Large intestine (tissue), 3 donors: ENCODE data around the gene UBE2S. TPM values are rescaled to one million over a fixed set of nuclear protein-coding genes. Genes with fewer than 3 reads are reported as not detected.

Experiments used
- DNase-seq, 2 donors: peaks; one replicate each; pipeline versions ENCODE4 v3.0.0 to v3.0.0-alpha.2; 2013
- H3K27ac ChIP-seq: one replicate; pipeline ENCODE4 v1.5.1; 2013; ENCODE audit warnings: low read length
- H3K27me3 ChIP-seq: 2 replicates; pipeline ENCODE4 v1.6.1; 2013; ENCODE audit warnings: low read length; ENCODE audit not compliant: control insufficient read depth, insufficient read depth
- H3K36me3 ChIP-seq: 2 replicates; pipeline ENCODE4 v1.6.1; 2013; ENCODE audit warnings: low read length; ENCODE audit not compliant: control insufficient read depth, insufficient read depth
- H3K4me1 ChIP-seq: one replicate; pipeline ENCODE4 v1.6.1; 2013; ENCODE audit warnings: low read length; ENCODE audit not compliant: control insufficient read depth, insufficient read depth
- H3K4me3 ChIP-seq: one replicate; pipeline ENCODE4 v1.5.1; 2013; ENCODE audit warnings: low read length
- H3K9me3 ChIP-seq: one replicate; pipeline ENCODE4 v1.6.1; 2013; ENCODE audit warnings: mild to moderate bottlenecking, low read depth, low read length, moderate library complexity; ENCODE audit not compliant: control insufficient read depth
- WGBS: methylation state at CpG from one replicate; pipeline ENCODE4 v1.1.5; 2013; ENCODE audit warnings: low lambda C conversion rate; ENCODE audit not compliant: insufficient coverage; 5-methylcytosine and 5-hydroxymethylcytosine counted together
- polyA plus RNA-seq: library from polyadenylated mRNA; unstranded; fragments of 120-200 nt; gene quantifications from one replicate; pipeline ENCODE4 v1.2.1, GENCODE V29; 2013

UBE2S gene
- polyA plus RNA-seq, 1 donor: 29.9 TPM

GRCh38 chr19:55391702-55392615, 15.6 kb downstream of the UBE2S start:
- peaks cover 49% of the 10 kb centered on the region for H3K36me3 ChIP-seq
- WGBS: no CpG with 5 or more reads among the region's 18 CpGs
- no peak overlapping the region for H3K27ac ChIP-seq
- H3K27me3 ChIP-seq: no peaks in the 10 kb centered on the region
- no peak overlapping the region for H3K4me3 ChIP-seq
- no peak for DNase-seq
- peaks cover 15% of the 10 kb centered on the region for H3K4me1 ChIP-seq
- no peaks in the 10 kb centered on the region for H3K9me3 ChIP-seq

DNA sequence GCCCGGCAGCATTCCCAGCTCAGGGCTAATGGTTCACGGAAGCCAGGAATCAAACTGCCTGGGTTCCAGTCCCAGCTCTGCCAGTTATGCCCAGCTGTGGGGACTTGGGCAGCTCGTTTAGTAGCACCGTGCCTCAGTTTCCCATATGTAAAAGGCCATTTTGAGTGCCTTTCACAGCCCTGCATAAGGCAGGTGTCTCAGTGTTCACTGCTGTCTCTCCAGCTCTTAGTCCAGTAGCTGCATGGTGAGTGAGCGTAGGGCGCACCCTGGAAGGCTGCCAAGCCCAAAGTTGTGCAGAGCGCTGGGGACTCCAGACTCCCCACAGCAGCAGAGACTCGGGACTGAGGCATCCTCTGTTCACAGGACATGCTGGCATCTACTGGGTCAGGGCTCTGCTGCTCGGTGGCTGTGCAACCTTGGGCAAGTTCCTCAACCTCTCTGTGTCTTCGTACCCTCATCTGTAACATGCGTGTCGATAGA, 16.4 kb downstream of the UBE2S start:
- no CpG with 5 or more reads among the region's 12 CpGs for whole genome bisulfite sequencing
- no peak overlapping the region for H3K4me3 ChIP-seq
- peaks cover 49% of the 10 kb centered on the region for H3K36me3 ChIP-seq
- H3K9me3 ChIP-seq: no peaks in the 10 kb centered on the region
- H3K4me1 ChIP-seq: peaks cover 16% of the 10 kb centered on the region
- H3K27me3 ChIP-seq: no peaks in the 10 kb centered on the region
- DNase-seq: no peak
- no peak overlapping the region for H3K27ac ChIP-seq

- no peak for DNase-seq
- H3K27ac ChIP-seq: no peak overlapping the region
- no CpG with 5 or more reads among the region's 7 CpGs for WGBS
- H3K4me1 ChIP-seq: peaks cover 16% of the 10 kb centered on the region
- H3K4me3 ChIP-seq: no peak overlapping the region
- no peaks in the 10 kb centered on the region for H3K9me3 ChIP-seq
- peaks cover 49% of the 10 kb centered on the region for H3K36me3 ChIP-seq
- no peaks in the 10 kb centered on the region for H3K27me3 ChIP-seq
These were observed 17.1 kb downstream of the UBE2S start for GRCh38 chr19:55390461-55390880.

- no CpG with 5 or more reads among the region's 21 CpGs for WGBS
- Histone ChIP-seq H3K9me3 (no peaks in the 10 kb centered on the region), H3K36me3 (peaks cover 49% of the 10 kb centered on the region), H3K27ac (no peak overlapping the region), H3K27me3 (no peaks in the 10 kb centered on the region), H3K4me3 (no peak overlapping the region), H3K4me1 (peaks cover 20% of the 10 kb centered on the region)
- no peak for DNase-seq
These were observed 17.9 kb downstream of the UBE2S start for GRCh38 chr19:55389386-55390317.

- Histone ChIP-seq H3K27me3 (no peaks in the 10 kb centered on the region), H3K4me1 (peaks cover 30% of the 10 kb centered on the region), H3K36me3 (peaks cover 49% of the 10 kb centered on the region), H3K4me3 (peak overlapping the region; percentile 90), H3K27ac (no peak overlapping the region), H3K9me3 (no peaks in the 10 kb centered on the region)
- no peak for DNase-seq
- no CpG with 5 or more reads among the region's 24 CpGs for WGBS
These were observed 19.7 kb downstream of the UBE2S start for GRCh38 chr19:55387736-55388497.

GRCh38 chr19:55386493-55386971, 21.1 kb downstream of the UBE2S start:
- peak overlapping the region; percentile 90 for H3K4me3 ChIP-seq
- no peak for DNase-seq
- no peaks in the 10 kb centered on the region for H3K27me3 ChIP-seq
- H3K36me3 ChIP-seq: peaks cover 44% of the 10 kb centered on the region
- peaks cover 30% of the 10 kb centered on the region for H3K4me1 ChIP-seq
- H3K27ac ChIP-seq: peak overlapping the region; percentile 57
- H3K9me3 ChIP-seq: no peaks in the 10 kb centered on the region
- WGBS: no CpG with 5 or more reads among the region's 33 CpGs

DNA sequence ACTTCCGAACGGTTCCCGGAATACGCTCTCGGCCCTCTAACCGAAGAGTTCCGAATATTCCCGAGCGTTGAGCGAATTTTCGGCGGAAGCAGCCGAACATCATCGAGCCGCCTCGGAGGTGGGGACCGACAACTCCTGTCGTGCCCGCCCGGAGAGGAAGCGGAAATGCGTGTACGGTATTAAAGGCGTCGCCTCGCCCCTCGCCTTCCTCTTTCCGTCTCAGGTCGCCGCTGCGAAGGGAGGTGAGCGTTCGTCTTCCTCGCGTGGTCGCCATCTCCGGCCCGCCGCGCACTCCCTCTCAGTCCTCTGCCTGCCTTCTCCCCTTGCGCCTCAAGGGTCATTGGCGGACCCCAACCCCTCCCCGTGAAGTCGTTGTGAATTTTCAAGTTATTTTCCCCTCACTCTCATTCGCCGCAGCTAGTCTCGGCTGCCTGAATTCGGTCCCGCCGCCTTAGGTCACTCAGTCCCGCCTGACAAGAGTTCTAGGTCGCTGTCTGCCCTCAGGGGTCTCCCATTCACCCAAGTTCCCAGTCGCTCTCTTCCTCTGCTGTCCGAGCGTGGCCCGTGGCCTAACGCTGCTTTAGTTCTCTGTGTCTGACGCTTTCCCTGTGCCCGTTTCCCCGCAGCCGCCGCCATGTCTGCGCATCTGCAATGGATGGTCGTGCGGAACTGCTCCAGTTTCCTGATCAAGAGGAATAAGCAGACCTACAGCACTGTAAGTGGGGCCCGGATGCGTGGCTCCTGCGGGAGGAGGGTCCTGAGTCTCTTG, 21.7 kb downstream of the UBE2S start, which contains the start of gene RPL28:
Gene RPL28, plus strand, starts transcription at position 209 of the 769 bp plus-strand sequence. Its CDS starts 426 bp downstream, at position 635.
- H3K4me1 ChIP-seq: peaks cover 30% of the 10 kb centered on the region
- peak; percentile 98 to 99 for DNase-seq
- WGBS: no CpG with 5 or more reads among the region's 68 CpGs
- H3K27me3 ChIP-seq: no peaks in the 10 kb centered on the region
- peak within 1 kb of the TSS; percentile 90 for H3K4me3 ChIP-seq
- H3K36me3 ChIP-seq: peaks cover 38% of the 10 kb centered on the region
- no peaks in the 10 kb centered on the region for H3K9me3 ChIP-seq
- peak within 1 kb of the TSS; percentile 92 for H3K27ac ChIP-seq

GRCh38 chr19:55384920-55385723, 22.5 kb downstream of the UBE2S start:
- peak overlapping the region; percentile 92 for H3K27ac ChIP-seq
- H3K4me1 ChIP-seq: peaks cover 30% of the 10 kb centered on the region
- H3K9me3 ChIP-seq: no peaks in the 10 kb centered on the region
- H3K36me3 ChIP-seq: peaks cover 32% of the 10 kb centered on the region
- WGBS: no CpG with 5 or more reads among the region's 34 CpGs
- peak overlapping the region; percentile 90 for H3K4me3 ChIP-seq
- peak; percentile 94 to 97 for DNase-seq
- no peaks in the 10 kb centered on the region for H3K27me3 ChIP-seq
